SK-N-DZ (cell line): ENCODE measurements around the gene HTR2B.
"Not testable (repeated sequence)": the region's sequence is repeated elsewhere in the genome, so short reads cannot be mapped to it uniquely, and the experiment has no call there.

Experiments used
- DNase-seq: peaks from one replicate; pipeline ENCODE4 v3.0.0-alpha.2; 2015; ENCODE audit warnings: low spot score

Gene HTR2B

GRCh38 chr2:231133365-231134099 is 8.7 kb upstream of the HTR2B start:
- no peak for DNase-seq

DNA sequence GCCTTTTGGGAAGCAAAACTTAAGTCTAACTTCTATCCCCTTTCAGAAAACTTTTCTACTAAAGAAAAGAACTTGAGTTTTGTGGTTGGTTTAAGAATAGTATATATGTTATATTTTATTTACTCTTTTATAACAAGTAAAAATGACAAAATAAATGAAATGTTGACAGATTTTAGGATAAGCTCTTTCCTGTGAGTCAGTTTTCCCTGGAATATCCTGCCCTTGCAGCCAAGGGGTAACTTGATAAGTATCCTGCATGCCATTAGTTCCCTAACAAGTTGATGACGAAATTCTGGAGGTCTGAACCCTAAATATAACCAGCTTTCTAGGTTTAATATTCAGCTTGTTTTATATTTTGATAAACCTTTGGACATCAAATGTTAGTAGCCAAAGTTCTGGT is 7.3 kb upstream of the HTR2B start:
- no peak for DNase-seq

- no peak for DNase-seq
Observed at GRCh38 chr2:231130336-231131056, 5.7 kb upstream of the HTR2B start.

- DNase-seq = no peak
Observed at GRCh38 chr2:231129216-231129615, 4.4 kb upstream of the HTR2B start.

- DNase-seq = no peak
Observed at GRCh38 chr2:231128541-231128940, 3.7 kb upstream of the HTR2B start.

DNA sequence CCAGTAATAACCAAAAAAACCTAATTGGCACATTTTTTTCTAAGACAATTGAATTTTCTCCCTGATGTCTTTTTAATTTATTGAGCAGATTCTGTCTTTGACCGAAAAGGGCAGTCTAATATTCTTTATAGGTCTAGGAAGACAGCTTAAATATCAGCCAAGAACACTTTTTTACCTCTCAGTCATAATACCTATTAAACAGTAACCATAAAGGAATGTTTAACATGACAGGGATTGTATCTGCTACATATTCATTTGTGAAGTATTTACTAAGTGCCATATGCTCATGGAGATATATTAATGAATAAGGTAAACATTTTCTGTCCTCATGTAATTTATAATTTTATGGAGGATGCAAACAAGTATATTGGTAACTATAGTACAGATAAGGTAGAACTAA is 3.1 kb upstream of the HTR2B start:
- no peak for DNase-seq

DNA sequence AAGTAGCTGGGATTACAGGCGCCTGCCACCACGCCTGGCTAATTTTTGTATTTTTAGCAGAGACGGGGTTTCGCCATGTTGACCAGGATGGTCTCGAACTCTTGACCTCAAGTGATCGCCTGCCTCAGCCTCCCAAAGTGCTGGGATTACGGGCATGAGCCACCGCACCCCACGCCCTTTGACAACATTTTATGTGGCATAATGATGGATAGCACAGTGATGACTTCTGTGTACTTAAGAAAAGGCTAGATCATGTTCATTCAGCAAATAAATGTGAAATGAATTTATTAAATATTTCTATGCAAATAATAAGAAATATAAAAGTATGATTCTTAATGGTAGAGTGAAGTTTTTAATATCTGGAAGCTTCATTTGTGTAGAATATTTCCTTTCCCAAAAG is 2.6 kb upstream of the HTR2B start:
- no peak for DNase-seq

DNA sequence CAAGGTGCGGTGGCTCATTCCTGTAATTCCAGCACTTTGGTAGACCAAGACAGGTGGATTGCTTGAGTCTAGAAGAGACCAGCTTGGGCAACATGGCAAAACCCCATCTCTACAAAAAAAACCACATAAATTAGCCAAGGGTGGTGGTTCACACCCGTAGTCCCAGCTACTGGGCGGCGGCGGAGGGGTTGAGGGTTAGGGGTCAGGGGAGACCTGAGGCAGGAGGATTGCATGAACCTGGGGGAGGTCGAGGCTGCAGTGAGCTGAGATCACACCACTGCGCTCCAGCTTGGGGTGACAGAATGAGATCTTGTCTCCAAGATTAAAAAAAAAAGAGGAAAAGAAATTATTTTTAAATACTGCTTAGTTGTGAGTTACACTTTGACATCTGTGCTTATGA is 1.3 kb upstream of the HTR2B start:
- no peak for DNase-seq

GRCh38 chr2:231123362-231123898 is 1.4 kb downstream of the HTR2B start:
- DNase-seq = peak; percentile 61

DNA sequence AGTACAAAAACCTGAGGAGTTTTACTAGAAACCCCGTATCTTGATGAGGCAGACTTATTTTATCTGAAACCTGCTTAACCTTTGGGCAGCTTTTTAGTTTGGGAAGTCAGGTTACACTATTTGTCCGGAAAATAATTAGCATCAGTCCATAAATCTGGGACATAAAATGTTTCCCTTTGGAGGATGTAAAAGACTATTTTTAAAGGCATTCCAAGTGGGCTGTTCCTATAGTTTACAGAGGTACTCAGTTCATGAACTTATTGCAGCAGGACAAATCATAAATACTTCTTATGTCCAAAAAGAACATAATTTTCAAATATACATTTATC is 6.3 kb downstream of the HTR2B start:
- no peak for DNase-seq

DNA sequence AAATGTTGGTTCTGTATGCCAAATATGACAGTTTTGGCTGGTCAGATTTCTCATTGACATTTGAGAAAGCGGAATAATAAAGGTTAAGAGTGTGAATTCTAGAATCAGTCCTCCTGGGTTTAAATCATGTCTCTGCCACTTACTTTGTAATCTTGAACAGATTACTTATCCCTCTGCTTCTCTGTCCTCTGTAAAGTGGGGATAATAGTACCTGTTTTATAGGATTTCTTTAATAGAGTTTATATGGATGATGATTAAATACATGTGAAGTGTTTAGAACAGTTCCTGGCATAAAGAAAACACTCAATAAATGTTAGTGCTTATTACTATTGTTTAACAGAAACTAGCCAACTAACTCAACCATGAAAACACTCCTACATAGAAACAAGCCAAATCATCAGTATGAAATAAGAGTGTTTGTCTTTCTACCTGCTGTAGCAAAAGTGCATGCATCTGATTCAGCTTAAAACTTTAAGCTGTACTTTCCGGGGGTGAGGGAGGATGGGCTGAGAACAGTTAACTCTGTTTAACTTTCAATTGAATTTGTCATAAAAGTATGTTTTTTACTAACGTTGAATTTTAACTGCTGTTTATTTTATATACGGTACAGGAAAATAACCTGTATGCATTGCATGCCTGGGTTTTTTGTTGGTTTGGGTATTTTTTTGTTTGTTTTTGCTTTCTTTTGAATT is 6.8 kb downstream of the HTR2B start:
- DNase-seq = no peak

DNA sequence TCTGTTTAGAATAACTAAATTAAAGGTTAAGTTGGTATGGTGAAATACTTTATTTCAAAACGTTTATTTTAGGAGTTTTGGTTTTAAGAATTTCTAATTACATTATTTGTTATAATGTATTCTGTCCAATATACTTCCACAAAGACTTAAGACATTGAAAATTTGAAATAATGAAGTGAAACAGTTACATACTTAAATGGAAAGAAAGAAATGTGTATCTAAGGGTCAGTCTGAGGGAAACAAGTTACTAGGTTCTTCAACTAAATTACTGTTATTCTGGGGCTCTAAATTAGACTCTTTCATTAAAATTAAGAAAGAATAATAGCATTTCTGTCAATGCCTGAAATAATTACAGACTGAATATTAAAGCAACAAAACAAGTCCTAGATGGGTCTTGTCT is 7.7 kb downstream of the HTR2B start:
- DNase-seq = no peak

- DNase-seq = no peak
Observed at GRCh38 chr2:231115651-231116050, 9.2 kb downstream of the HTR2B start.

DNA sequence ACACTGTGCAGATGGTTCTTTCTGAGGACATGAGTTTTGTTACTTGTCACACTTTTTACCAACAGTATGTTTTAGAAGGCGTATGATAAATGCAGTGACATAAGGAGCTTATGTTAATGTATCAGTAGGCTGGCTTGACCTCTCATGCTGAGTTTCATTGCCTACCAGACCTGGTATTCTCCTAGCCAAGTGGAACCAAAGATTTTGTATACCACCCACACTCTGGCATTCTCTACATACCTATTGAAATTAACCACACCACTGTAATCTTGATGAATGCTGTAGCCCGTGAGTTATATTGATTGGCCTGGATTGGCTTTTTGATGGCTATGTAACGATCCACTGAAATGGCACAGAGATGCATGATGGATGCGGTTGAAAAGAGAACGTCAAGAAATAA is 11.4 kb downstream of the HTR2B start:
- DNase-seq = no peak

- no peak for DNase-seq
Observed at GRCh38 chr2:231111987-231112386, 12.9 kb downstream of the HTR2B start.

GRCh38 chr2:231110551-231110950 is 14.3 kb downstream of the HTR2B start:
- no peak for DNase-seq

GRCh38 chr2:231104115-231104713 is 20.6 kb downstream of the HTR2B start:
- peak; percentile 32 for DNase-seq

- DNase-seq = no peak
Observed at GRCh38 chr2:231102772-231103171, 22.1 kb downstream of the HTR2B start.

DNA sequence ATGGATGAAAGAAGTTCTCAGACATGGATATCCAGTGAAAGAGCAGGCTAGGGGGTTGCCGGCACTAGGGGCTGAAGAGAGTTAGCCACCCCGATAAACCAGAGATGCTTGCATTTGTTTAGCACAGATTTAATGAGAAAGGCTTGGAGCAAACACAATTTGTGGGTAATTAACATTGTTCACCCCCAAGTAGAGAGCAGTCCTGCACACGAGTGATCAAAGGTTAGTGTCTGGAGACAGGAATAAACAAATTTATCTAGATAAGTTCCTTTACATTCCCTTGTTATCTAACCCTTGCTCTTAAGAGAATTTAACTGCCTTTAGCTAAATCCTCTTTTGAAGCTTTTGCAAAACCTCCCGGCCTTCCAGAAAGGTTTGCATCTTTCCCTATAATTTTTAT is 23.9 kb downstream of the HTR2B start:
- no peak for DNase-seq

DNA sequence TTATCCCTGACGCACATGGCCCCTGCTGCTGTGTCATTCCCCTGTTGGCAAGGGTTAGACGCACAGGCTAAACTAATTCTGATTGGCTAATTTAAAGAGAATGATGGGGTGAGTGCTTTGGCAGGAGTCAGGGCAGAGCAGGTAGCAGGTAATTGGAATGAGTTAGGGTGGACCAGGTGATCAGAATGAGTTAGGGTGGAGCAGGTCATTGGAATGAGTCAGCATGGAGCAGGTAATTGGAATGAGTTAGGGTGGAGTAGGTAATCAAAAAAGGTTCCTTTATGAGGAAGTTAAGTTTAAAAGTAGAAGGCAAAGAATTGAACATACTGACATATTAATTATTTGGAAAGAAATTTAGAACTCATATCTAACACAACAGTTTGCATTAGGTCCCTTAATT is 24.5 kb downstream of the HTR2B start:
- DNase-seq = not testable (repeated sequence)

- no peak for DNase-seq
Observed at GRCh38 chr2:231099918-231100317, 24.9 kb downstream of the HTR2B start.

DNA sequence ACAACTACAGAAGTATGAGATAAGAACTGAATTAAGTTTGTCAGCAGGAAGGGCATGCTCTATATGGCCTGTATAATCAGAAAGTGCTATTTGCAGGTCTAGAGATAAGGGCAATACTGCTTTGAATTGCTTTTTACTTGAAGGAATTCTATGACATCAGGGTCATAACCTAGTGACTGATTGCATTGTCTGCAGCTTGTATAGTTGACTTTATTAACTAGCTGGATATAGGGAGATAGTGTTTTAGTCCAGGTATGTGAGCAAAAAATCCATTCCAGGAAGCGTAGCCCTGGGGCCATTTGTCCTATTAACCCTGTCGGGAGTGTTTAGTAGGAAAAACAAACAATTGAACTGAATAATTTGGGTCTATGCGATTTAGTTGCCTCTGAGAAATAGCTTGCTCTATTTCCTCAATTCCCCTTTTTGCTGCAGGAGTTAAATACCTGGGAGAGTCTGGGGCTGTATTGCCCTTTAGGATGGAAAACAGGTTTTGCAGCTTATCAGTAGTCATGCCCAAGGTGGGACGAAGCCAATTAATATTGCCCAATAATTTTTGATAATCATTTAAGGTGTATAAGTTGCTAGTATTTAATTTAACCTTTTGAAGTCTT is 30.0 kb downstream of the HTR2B start:
- DNase-seq = no peak
